T-helper 22 cell (primary cell): Measurements from ENCODE around the gene CLSTN1.
"Not testable (repeated sequence)": the region's sequence is repeated elsewhere in the genome, so short reads cannot be mapped to it uniquely, and the experiment has no call there.

Source experiments
- DNase-seq: peaks from one replicate; pipeline ENCODE4 v3.0.0-alpha.2; 2020; ENCODE audit warnings: low read depth

Gene CLSTN1

DNA sequence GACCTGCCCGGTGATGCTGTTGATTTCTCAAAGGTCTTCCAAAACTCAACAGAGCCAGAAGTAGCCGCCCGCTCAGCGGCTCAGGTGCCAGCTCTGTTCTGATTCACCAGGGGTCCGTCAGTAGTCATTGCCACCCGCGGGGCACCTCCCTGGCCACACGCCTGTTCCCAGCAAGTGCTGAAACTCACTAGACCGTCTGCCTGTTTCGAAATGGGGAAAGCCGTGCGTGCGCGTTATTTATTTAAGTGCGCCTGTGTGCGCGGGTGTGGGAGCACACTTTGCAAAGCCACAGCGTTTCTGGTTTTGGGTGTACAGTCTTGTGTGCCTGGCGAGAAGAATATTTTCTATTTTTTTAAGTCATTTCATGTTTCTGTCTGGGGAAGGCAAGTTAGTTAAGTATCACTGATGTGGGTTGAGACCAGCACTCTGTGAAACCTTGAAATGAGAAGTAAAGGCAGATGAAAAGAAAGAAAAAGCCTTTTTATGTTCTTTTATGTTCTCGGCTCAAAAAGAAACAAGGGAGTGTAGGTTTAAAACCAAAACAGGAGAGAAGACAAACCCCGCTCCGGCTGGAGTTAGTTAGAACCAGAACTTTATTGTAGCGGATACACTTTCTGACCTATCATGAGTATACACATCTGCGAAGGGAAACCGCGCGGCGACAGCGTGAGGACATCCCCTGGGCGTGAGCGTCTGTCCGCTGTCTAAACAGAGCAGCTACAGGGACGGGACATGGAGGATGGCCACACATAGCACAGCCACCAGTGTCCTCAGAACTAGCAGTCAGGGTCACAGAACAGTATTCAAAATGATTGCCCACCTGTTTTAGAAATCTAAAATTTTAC is 95.1 kb downstream of the CLSTN1 start:
- no peak for DNase-seq

DNA sequence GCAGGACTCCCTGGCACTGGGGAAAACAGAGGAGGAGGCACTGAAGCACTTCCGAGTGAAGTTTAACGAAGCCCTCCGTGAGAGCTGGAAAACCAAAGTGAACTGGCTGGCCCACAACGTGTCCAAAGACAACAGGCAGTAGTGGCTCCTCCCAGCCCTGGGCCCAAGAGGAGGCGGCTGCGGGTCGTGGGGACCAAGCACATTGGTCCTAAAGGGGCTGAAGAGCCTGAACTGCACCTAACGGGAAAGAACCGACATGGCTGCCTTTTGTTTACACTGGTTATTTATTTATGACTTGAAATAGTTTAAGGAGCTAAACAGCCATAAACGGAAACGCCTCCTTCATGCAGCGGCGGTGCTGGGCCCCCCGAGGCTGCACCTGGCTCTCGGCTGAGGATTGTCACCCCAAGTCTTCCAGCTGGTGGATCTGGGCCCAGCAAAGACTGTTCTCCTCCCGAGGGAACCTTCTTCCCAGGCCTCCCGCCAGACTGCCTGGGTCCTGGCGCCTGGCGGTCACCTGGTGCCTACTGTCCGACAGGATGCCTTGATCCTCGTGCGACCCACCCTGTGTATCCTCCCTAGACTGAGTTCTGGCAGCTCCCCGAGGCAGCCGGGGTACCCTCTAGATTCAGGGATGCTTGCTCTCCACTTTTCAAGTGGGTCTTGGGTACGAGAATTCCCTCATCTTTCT is 96.7 kb downstream of the CLSTN1 start:
- DNase-seq = no peak

DNA sequence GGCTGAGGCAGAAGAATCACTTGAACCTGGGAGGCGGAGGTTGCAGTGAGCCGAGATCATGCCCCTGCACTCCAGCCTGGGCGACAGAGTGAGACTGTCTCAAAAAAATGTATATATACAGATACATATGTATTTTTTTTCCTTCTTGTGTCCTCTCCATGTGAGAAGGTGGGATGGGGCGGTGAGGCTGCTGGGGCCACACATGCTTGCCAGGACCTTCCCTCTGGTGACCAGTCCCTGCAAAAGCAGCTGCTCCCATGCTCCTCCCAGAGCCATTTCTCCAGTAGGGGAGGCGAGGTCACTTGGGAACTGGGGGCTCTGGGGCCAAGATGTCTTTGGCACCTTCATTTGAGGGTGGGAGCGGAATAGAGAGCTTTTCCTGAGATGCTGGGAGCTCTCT is 97.4 kb downstream of the CLSTN1 start:
- DNase-seq = no peak

DNA sequence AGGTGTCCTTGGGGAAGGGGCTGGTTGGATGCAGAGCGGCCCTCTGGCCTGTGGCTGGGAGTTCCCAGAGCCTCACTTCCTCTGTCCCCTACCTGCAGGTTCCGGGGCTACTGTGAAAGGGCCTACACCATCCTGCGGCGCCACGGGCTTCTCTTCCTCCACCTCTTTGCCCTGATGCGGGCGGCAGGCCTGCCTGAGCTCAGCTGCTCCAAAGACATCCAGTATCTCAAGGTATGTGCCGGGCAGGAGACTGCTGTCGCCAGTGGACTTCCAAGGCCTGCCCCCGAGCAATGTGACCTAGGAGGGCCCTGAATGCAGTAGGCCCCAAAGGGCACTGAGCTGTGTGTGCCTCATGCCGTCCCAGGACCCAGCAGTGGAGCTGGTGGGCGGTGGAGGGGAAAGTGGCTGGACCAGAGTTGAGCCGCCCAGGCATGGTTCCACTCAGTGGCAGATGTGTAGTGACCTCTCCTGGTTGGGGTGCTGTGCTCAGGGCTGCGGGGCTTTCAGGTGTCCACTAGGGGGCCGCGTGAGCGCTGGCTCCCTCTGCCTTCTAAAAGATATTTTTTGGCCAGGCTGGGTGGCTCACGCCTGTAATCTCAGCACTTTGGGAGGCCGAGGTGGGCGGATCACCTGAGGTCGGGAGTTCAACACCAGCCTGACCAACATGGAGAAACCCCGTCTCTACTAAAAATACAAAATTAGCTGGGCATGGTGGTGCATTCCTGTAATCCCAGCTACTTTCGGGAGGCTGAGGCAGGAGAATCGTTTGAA is 98.9 kb downstream of the CLSTN1 start:
- peak; percentile 36 for DNase-seq

DNA sequence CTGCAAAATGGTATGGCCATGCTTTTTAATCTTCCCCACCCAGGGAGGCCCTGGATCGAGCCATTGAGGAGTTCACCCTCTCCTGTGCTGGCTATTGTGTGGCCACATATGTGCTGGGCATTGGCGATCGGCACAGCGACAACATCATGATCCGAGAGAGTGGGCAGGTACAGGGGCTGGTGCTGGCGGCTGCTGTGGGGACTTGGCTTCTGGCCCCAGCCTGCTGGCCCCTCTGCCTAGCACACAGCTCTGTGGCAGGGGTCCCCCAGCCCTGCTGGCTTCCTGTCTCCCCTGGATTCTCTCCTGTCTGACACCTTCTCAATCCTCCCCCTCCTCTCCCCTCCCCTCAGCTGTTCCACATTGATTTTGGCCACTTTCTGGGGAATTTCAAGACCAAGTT is 99.8 kb downstream of the CLSTN1 start:
- DNase-seq = no peak

DNA sequence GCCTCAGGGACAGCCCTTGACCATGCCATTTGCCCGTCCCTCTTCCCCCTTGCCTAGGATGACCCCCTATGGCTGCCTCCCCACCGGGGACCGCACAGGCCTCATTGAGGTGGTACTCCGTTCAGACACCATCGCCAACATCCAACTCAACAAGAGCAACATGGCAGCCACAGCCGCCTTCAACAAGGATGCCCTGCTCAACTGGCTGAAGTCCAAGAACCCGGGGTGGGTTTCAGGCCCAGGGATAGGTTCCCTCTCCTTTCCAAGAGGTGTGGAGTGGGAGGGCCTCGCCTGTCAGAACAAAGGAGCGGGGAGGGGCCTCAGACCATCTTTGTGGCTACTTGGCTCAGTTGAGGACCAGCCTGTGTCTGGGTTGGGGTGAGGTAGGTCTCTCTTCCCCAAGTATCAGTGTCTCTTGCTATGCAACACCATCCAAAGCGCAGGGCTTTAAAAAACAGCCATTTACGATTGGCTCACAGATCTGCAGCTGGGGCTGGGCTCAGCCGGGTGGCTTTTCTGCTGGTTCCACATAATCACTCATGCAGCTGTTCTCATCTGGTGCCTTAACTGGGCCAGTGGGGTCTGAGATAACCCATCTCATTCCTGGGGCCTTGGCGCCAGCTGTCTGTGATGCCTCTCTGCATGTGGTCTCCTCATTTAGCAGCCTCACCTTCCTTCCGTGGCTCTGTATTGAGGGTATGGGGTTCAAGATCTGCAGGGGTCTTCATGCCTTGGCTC is 100.5 kb downstream of the CLSTN1 start:
- DNase-seq = no peak

DNA sequence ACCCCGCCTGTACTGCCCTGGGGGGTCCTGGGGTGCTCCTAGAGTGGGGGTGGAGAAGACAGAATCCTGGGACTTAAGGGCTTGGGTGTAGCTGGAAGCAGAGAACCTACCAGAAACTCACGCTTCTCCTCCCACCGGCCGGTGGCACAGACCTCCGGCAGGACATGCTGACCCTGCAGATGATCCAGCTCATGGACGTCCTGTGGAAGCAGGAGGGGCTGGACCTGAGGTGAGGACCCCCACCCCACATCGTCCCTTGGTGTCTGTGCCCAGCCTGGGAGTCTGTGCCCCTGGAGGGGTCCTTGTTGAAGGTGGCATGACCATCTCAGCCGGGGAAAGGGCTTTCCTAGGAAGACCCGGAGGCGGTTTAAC is 101.4 kb downstream of the CLSTN1 start:
- DNase-seq = no peak

DNA sequence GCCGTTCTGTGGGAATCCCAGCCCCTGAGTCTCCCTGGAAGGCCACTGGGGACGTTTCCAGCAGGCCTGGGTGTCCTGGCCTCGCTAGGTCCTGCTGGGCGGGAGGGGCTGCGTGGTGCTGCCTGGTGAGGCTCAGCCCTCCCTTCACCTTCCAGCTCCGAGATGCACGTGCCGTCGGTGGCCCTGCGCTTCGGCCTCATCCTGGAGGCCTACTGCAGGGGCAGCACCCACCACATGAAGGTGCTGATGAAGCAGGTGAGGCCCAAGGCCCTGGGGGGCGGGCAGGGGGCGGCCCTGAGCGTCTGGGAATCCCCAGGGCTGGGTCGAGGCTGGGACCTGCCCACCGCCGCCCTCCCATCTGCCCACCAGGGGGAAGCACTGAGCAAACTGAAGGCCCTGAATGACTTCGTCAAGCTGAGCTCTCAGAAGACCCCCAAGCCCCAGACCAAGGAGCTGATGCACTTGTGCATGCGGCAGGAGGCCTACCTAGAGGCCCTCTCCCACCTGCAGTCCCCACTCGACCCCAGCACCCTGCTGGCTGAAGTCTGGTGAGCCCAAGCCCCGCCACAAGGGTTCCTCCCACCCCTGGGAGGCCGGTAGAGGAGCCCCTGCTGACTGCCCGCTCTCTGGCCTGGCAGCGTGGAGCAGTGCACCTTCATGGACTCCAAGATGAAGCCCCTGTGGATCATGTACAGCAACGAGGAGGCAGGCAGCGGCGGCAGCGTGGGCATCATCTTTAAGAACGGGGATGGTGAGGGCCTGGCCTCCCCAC is 102.0 kb downstream of the CLSTN1 start:
- DNase-seq = peak; percentile 63

DNA sequence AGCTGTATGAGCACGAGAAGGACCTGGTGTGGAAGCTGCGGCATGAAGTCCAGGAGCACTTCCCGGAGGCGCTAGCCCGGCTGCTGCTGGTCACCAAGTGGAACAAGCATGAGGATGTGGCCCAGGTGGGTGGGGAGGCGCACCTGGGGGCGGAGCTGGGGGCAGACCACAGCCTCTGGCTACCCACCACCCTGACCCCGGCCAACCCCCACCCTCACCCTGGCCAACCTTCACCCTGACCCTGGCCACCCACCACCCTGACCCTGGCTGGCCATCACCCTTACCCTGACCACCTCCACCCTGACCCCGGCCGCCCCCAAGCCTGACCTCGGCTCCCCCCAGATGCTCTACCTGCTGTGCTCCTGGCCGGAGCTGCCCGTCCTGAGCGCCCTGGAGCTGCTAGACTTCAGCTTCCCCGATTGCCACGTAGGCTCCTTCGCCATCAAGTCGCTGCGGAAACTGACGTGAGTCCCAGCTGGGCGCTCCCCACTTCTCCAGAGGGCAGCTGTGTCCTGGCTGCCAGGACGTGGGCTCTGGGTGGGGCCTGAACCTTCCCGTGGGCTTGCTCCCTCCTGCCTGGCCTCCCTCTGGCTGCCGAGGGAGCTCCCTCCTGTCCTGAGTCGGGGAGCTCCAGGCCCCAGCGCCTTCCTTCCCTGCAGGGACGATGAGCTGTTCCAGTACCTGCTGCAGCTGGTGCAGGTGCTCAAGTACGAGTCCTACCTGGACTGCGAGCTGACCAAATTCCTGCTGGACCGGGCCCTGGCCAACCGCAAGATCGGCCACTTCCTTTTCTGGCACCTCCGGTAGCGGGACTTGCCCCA is 102.8 kb downstream of the CLSTN1 start:
- DNase-seq = no peak

DNA sequence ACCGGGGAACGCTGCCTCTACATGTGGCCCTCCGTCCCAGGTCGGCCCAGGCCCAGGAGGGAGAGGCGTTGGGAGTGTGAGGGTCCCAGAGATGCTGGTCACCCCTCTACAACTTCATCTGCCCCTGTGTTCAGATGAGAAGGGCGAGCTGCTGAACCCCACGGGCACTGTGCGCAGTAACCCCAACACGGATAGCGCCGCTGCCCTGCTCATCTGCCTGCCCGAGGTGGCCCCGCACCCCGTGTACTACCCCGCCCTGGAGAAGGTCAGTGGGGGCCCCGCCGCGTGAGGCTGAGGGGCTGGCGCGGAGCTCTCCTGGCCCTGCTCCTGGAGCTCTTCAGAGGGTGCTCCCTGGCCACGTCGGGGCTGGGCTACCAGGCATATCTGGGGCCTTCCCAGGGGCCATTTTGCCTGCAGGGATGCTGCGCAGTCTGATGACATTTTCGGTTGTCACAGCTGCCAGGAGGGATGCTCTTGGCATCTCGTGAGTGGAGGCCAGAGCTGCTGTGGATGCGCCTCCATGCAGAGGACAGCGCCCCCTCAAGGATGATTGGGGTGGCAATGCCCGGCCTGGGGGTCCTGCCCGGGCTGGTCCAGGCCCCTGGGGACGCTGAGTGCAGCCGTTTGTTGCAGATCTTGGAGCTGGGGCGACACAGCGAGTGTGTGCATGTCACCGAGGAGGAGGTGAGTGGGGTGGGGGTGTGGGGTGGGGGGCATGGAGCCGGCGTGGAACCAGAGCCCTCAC is 103.6 kb downstream of the CLSTN1 start:
- no peak for DNase-seq

DNA sequence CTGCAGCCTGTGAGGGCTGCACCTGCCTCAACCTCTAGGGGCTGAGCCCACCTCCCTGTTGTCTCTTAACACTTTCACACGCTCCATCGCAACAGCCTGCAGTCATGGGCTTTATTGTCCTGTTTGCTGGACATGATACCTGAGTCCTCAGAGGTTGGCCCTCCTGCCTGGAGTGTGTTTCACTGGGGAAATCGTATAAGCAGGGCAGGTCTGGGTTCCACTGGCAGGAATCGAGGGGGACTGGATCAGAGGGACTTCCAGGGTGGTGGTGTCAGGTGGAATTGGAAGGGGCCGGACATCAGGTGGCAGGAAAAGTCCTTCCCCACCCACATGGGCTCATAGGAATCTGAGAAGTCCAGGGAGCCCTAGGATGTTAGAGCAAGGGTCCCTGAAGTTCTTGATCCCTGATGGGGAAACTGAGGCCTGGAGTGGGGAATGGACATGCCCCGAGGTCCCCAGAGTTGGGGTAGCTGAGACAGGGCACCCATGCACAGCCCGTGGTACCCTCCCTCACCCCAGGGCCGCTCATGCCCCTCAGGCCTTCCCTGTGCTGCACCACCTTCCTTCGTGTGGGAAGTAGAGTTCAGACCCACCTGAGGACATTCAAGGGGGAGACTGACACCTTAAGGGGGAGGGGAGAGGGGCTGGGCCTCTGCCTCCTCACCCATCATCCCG is 105.6 kb downstream of the CLSTN1 start:
- DNase-seq = no peak

DNA sequence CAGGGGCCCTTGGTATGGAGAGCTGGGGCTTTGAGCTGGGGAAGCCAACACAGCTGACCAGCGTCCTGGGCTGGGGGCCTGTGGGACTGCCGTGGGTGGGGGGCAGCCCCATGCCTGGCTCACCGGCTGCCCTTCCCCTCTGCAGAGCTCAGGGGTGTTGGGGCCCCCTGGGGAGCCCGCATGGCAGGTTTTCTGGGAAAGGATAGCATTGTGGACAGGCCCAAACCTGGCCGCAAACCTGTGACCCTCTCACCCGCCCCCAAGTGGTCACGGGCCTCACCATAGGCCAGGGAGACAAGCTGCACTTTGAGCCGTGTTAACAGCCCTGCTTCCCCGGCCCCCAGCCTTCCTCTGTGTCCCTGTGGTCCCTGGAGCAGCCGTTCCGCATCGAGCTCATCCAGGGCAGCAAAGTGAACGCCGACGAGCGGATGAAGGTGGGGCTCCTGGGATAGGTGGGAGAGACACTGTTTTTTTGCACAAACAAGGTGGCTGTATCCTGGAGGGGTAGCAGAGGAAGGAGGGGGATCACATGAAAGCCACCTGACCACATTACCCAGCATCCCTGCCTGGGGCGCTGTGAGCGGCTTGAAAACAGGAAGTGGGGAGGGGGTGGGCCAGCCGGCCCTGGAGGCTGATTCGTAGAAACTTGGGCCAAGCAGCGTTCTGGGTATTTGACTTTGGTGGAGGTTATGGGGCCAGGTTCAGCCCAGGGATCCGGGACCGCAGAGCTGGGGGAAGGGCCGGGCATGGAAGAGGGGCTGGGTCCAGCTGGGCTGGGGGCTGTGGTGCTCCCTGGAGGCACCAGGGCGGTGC is 106.4 kb downstream of the CLSTN1 start:
- DNase-seq = peak; percentile 84

DNA sequence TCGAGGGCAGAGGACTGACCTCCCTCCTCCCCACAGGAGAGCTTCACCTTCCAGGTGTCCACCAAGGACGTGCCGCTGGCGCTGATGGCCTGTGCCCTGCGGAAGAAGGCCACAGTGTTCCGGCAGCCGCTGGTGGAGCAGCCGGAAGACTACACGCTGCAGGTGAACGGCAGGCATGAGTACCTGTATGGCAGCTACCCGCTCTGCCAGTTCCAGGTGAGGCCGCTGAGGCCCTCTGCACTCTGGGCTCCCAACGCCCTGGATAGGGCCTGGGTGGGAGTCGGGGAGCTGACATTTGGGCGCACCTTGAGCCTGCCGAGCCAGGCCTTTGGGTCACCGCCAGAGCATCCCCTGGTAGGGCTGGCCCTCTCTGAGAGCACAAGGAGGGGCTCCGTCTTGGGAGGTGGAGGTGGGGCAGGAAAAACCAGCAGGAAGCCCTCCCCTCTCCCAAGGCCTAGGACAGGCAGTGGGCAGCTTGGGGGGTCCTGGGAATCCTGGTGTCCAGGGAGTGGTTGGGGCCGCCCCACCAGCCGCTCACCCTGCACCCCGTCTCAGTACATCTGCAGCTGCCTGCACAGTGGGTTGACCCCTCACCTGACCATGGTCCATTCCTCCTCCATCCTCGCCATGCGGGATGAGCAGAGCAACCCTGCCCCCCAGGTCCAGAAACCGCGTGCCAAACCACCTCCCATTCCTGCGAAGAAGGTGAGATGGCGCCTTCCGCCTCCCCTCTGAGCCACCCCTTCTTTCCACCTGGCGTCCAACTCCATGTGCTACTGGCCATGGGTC is 107.2 kb downstream of the CLSTN1 start:
- no peak for DNase-seq

DNA sequence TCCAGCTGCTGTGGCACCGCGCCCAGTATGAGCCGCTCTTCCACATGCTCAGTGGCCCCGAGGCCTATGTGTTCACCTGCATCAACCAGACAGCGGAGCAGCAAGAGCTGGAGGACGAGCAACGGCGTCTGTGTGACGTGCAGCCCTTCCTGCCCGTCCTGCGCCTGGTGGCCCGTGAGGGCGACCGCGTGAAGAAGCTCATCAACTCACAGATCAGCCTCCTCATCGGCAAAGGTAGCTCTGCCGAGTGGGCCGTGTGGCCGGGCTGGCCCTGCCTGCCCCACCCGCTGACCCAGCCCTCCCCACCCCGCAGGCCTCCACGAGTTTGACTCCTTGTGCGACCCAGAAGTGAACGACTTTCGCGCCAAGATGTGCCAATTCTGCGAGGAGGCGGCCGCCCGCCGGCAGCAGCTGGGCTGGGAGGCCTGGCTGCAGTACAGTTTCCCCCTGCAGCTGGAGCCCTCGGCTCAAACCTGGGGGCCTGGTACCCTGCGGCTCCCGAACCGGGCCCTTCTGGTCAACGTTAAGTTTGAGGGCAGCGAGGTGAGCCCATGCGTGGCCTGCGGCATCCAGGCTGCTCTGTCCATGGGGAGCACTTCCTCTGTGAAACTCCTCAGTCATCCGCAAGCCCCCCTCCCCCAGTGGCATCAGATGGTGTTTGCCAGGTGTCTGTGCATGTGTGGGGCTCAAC is 108.1 kb downstream of the CLSTN1 start:
- DNase-seq = peak; percentile 54

DNA sequence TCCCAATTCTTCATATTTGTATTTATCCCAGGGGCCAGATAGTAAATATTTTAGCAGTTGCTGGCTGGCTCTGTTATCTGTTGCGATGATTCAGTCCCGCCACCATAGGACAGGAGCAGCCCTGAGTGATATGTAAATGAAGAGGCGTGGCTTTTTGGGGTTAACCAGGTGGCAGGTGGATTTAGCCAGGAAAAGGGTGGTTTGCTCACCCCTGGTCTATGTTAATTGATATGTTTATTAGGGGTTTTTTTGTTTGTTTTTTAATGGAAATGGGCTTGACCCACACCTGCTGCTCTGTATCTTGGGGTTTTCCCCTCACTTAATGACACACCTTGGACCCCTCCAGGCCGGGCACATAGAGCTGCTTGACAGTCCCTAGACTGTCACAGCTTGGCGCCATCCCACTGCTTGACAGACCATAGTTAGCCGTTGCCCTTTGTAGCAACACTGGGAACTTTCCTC is 109.5 kb downstream of the CLSTN1 start:
- DNase-seq = peak; percentile 56

DNA sequence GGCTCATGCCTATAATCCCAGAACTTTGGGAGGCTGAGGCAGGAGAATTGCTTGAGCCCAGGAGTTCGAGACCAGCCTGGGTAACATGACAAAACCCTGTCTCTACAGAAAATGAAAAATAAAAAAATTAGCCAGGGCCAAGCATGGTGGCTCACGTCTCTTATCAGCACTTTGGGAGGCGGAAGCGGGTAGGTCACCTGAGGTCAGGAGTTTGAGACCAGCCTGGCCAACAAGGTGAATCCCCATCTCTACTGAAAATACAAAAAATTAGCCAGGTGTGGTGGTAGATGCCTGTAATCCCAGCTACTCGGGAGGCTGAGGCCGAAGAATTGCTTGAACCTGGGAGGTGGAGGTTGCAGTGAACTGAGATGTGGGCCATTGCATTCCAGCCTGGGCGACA is 111.0 kb downstream of the CLSTN1 start:
- DNase-seq = not testable (repeated sequence)
